Measurements from ENCODE around the gene GPR12. TPM values are rescaled to one million over a fixed set of nuclear protein-coding genes. Genes with fewer than 3 reads are reported as not detected.

Gene GPR12, protein sequence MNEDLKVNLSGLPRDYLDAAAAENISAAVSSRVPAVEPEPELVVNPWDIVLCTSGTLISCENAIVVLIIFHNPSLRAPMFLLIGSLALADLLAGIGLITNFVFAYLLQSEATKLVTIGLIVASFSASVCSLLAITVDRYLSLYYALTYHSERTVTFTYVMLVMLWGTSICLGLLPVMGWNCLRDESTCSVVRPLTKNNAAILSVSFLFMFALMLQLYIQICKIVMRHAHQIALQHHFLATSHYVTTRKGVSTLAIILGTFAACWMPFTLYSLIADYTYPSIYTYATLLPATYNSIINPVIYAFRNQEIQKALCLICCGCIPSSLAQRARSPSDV
- total RNA-seq = 0.53 TPM

GRCh38 chr13:26759907-26760831 lies at the start of gene GPR12:
GPR12 (minus strand) TSS chr13:26760786; CDS start chr13:26759827, 959 bp downstream.
- intact Hi-C loops (cut with DNase I) = no loop called here
- no peak for DNase-seq (ENCODE audit: low spot score)
- ATAC-seq = no peak

GRCh38 chr13:26810095-26810494 lies 49.5 kb upstream of the GPR12 start:
- DNase-seq (ENCODE audit: low spot score) = no peak
- ATAC-seq = no peak
- intact Hi-C loops (cut with DNase I) = no loop called here

- ATAC-seq = no peak
- no peak for DNase-seq (ENCODE audit: low spot score)
- intact Hi-C loops (cut with DNase I) = no loop called here
These were observed 46.3 kb upstream of the GPR12 start for GRCh38 chr13:26806891-26807290.

DNA sequence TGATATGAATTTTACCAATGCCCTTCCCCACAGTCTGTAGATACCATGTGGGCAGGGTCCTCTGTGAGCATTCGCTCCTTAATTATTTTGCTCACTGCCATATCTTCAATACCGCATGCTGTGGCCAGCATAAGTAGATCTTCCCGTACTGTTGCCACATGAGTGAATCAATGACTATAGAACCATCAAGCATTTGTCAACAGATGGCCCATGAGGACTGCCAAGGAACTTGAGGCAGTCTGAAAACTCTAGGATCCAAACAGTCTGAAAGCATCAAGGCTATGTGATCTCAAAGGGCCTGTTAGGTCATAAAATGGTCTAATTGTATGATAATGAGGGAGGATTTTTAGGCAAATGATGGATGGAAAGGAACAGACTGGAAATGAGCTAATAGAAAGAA lies 27.4 kb upstream of the GPR12 start:
- DNase-seq (ENCODE audit: low spot score) (no peak), ATAC-seq (no peak)
- intact Hi-C loops (cut with DNase I) = loop anchor here (5.0 kb wide), 1 partner anchor 639 kb away; no protein-coding TSS in a partner anchor

- intact Hi-C loops (cut with DNase I) = loop anchor here (5.0 kb wide), 1 partner anchor 641 kb away; no protein-coding TSS in a partner anchor
- no peak for DNase-seq (ENCODE audit: low spot score)
- ATAC-seq = no peak
These were observed 26.2 kb upstream of the GPR12 start for GRCh38 chr13:26786651-26787295.

- intact Hi-C loops (cut with DNase I) = loop anchor here (5.0 kb wide), 1 partner anchor 641 kb away; no protein-coding TSS in a partner anchor
- ATAC-seq (peak; percentile 50), DNase-seq (ENCODE audit: low spot score) (no peak)
These were observed 25.4 kb upstream of the GPR12 start for GRCh38 chr13:26785838-26786630.

- ATAC-seq (peak; percentile 13), DNase-seq (ENCODE audit: low spot score) (no peak)
- intact Hi-C loops (cut with DNase I) = loop anchor here (5.0 kb wide), 1 partner anchor 642 kb away; no protein-coding TSS in a partner anchor
These were observed 24.4 kb upstream of the GPR12 start for GRCh38 chr13:26784704-26785639.

DNA sequence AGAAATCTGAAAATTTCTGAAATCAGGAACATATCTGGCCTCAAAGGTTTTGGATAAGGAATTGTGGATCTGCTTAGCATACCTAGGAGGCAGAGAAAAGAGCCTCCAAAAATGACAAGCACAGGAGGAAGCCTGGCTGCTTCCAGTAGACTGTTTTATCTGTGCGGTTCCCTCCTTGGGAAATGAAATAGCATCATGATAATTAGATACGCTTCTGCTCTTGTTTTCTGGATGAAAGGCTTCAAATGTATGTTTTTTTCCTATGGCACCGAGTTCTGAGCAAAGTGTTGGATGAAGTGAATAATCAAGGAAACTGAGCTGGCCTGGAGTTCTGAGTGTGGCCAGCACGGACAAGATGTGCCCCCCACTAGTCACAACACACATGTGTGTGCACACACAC lies 19.8 kb upstream of the GPR12 start:
- intact Hi-C loops (cut with DNase I) = no loop called here
- no peak for ATAC-seq
- DNase-seq (ENCODE audit: low spot score) = no peak

DNA sequence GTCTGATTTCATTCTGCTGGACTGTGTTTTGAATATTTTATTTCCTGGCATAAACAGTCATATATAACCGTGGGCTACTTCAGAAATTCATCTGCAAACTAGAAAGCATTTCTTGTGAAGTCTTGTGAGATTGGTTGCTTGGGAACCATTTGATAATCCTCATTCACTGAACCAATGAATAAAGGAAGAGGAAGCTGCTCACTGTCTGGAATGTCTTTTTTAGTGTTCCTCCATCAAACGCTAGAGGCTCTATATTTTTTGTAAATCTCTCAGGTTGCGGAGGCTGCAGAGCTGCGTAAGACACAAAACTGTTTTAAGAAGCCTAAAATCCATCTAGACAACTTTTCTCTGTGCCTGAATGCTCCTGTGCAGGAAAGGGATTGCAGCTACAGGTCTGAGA lies 18.7 kb upstream of the GPR12 start:
- no peak for DNase-seq (ENCODE audit: low spot score)
- intact Hi-C loops (cut with DNase I) = no loop called here
- no peak for ATAC-seq

DNA sequence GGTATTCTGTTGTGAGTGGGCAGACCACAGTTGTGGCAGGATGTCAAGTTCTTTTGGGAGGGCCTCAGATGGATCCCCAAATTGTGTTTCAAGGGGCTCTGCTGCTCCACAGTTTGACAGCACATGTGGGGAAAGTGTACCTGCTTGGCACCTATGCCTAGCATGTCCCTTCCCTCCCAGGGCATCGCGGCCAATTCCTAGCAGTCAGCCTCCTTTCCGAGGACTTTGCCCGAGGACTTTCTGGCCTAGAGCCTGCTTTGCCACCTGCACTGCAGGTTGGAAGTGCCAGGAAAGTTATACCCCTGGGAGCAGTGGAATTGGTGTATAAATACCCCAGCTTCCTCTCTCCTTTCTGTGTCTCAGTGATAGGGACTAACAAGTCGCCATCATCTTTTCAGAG lies 11.9 kb upstream of the GPR12 start:
- intact Hi-C loops (cut with DNase I) = no loop called here
- no peak for ATAC-seq
- DNase-seq (ENCODE audit: low spot score) = no peak

DNA sequence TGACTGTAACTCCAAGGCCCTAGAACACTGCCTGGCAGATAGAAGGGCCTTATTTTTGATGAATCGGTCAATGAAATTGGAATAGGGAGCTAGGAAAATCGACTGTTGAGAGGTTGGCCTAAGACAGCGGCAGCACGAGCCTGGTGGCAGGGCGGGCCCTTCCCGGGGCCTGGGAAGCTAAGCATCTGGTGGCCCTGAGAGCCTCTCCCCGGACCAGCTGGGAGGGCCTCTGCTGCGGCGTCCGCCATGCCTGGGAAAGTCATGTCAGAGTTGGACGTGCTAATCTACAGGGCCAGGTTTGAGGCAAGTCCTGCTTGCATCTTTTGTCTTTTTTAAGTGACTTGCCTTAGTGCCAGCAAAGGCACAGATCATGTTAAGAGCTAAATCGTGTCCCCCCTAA lies 11.2 kb upstream of the GPR12 start:
- no peak for DNase-seq (ENCODE audit: low spot score)
- no peak for ATAC-seq
- intact Hi-C loops (cut with DNase I) = no loop called here

DNA sequence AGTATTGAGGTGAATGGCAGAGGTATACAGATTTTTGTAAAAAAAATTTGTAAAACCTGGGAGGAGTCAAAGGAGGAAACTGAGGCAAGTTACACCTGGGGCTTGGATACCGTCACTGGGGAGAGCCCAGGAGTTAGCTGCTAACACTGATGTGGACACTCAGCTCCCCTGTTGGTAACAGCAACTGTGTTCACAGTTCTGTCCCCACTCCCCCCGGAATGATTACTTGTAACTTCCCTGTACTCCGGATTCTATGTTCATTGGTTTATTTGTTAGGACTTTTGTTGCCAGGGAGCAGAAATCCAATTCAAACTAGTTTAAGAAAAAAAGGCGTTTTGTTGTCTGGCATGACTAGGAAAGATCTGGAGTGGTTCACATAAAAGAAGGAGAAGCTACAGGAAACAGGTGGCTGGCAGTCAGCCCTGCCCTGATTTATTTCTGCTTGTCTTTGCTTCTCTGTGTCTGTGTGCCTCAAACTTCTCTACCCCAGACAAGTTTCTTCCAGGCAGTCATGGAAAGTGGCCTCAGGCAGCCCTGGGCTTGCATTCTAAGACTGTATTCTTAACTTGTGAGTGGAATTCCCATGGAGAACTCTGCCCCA lies 2.3 kb upstream of the GPR12 start:
- ATAC-seq = no peak

GRCh38 chr13:26760832-26761582 lies 421 bp upstream of the GPR12 start:
- no peak for ATAC-seq
- intact Hi-C loops (cut with DNase I) = no loop called here
- no peak for DNase-seq (ENCODE audit: low spot score)

More for the DNA sequence above, 2.3 kb upstream of the GPR12 start:
- DNase-seq (ENCODE audit: low spot score) = no peak
- intact Hi-C loops (cut with DNase I) = no loop called here

- DNase-seq (ENCODE audit: low spot score) (no peak), ATAC-seq (no peak)
- intact Hi-C loops (cut with DNase I) = no loop called here
These were observed 1.2 kb downstream of the GPR12 start for GRCh38 chr13:26759249-26759906.

DNA sequence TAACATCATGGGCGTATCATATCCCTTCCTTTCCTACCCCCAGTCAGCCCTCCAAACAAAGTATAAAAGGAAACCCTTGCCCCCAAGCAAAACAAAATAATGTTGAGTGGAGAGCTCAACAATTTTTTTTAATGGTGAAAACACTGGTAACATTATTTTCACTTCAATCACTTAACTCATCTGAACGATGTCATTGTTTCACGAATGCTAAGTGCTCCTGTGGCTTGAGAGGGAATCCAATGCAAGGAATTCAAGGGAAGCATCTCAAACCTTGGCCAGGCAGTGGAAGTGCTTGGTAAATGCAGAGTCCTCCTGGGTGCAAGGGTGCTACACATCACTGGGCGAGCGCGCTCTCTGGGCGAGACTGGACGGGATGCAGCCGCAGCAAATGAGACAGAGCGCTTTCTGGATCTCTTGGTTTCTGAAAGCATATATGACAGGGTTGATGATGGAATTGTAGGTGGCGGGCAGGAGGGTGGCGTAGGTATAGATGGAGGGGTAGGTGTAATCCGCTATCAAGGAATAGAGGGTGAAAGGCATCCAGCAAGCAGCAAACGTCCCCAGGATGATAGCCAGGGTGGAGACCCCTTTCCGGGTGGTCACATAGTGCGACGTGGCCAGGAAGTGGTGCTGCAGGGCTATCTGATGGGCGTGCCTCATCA lies 2.0 kb downstream of the GPR12 start:
- intact Hi-C loops (cut with DNase I) = no loop called here
- no peak for ATAC-seq
- no peak for DNase-seq (ENCODE audit: low spot score)

Measured in sciatic nerve (tissue), 2 donors.